LNCAP (cell line): ENCODE data around the gene INPP5F.

Experiments used
- CTCF ChIP-seq: fragments of 450-650 bp; IDR thresholded peaks from 2 replicates; pipeline ENCODE4 v1.5.1; 2017; ENCODE audit warnings: mild to moderate bottlenecking

The INPP5F gene

GRCh38 chr10:119734396-119735332 is 8.8 kb downstream of the INPP5F start:
- no peak for TF ChIP-seq CTCF

GRCh38 chr10:119735451-119735850 is 9.6 kb downstream of the INPP5F start:
- no peak for TF ChIP-seq CTCF

- no peak for TF ChIP-seq CTCF
Observed at GRCh38 chr10:119736220-119736619, 10.4 kb downstream of the INPP5F start.

GRCh38 chr10:119737039-119737663 is 11.3 kb downstream of the INPP5F start:
- no peak for TF ChIP-seq CTCF

- TF ChIP-seq CTCF, result no peak
Observed at GRCh38 chr10:119737823-119738222, 12.0 kb downstream of the INPP5F start.

- TF ChIP-seq CTCF, result no peak
Observed at GRCh38 chr10:119738962-119739361, 13.1 kb downstream of the INPP5F start.

GRCh38 chr10:119740096-119740495 is 14.2 kb downstream of the INPP5F start:
- TF ChIP-seq CTCF, result no peak
